ENCODE measurements around the gene GPD2.

DNA sequence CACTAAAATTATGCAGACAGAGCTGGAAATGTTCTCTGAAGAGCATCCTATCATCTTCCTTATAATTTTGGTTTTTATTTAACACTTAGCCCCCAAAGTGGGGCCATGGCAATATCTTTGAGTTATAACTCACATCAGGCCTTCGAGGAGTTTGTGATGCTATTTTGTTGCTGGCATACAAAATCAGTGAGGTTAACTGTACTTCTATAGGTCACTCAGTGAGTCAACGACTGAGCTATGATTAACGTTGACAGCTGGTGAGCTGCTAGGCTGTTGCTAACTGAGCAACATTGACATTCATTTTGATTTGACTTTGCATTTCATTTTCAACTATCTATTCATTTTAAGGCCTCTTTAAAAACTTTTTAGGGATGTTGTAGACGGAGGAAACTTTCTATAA lies 50.0 kb downstream of the GPD2 start:
- TF ChIP-seq, protein P1, sequence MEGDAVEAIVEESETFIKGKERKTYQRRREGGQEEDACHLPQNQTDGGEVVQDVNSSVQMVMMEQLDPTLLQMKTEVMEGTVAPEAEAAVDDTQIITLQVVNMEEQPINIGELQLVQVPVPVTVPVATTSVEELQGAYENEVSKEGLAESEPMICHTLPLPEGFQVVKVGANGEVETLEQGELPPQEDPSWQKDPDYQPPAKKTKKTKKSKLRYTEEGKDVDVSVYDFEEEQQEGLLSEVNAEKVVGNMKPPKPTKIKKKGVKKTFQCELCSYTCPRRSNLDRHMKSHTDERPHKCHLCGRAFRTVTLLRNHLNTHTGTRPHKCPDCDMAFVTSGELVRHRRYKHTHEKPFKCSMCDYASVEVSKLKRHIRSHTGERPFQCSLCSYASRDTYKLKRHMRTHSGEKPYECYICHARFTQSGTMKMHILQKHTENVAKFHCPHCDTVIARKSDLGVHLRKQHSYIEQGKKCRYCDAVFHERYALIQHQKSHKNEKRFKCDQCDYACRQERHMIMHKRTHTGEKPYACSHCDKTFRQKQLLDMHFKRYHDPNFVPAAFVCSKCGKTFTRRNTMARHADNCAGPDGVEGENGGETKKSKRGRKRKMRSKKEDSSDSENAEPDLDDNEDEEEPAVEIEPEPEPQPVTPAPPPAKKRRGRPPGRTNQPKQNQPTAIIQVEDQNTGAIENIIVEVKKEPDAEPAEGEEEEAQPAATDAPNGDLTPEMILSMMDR (IDR thresholded peaks at IDR 0.05 in 2 of 3, conservative IDR thresholded peaks at IDR 0.05 in 1 of 3; ENCODE audit: control insufficient read depth in 2 of 3, extremely low read depth in 1 of 3, insufficient read depth in 1 of 3, low read depth in 3 of 3, low read length in 3 of 3): no peak
- TF ChIP-seq RELA (IDR thresholded peaks at IDR 0.05; ENCODE audit: borderline replicate concordance, partially characterized antibody) (no peak), POLR2A (IDR thresholded peaks at IDR 0.05; ENCODE audit: low read depth, low read length) (no peak), RFX5 (IDR thresholded peaks at IDR 0.05; ENCODE audit: low read depth, low read length) (no peak), EED (IDR thresholded peaks at IDR 0.05; ENCODE audit: low read depth) (no peak), HDAC6 (IDR thresholded peaks at IDR 0.05; ENCODE audit: unreplicated experiment) (no peak), HCFC1 (IDR thresholded peaks at IDR 0.05; ENCODE audit: low read length) (no peak), RAD21 (IDR thresholded peaks at IDR 0.05; ENCODE audit: insufficient read depth, low read depth, low read length) (no peak), FOXM1 (IDR thresholded peaks at IDR 0.05; ENCODE audit: low read depth, low read length) (no peak), YBX1 (IDR thresholded peaks at IDR 0.05) (no peak), GABPA (IDR thresholded peaks at IDR 0.05; ENCODE audit: low read depth) (no peak), EZH2 (IDR thresholded peaks at IDR 0.05; ENCODE audit: borderline replicate concordance, control insufficient read depth, low read depth, low read length) (no peak), ZNF274 (IDR thresholded peaks at IDR 0.05; ENCODE audit: insufficient read depth, insufficient read length) (no peak)

All from GM12878 (cell line).